ENCODE data around the gene SPDYE2B.
"Not testable (repeated sequence)": the region's sequence is repeated elsewhere in the genome, so short reads cannot be mapped to it uniquely, and the experiment has no call there.

Gene SPDYE2B

DNA sequence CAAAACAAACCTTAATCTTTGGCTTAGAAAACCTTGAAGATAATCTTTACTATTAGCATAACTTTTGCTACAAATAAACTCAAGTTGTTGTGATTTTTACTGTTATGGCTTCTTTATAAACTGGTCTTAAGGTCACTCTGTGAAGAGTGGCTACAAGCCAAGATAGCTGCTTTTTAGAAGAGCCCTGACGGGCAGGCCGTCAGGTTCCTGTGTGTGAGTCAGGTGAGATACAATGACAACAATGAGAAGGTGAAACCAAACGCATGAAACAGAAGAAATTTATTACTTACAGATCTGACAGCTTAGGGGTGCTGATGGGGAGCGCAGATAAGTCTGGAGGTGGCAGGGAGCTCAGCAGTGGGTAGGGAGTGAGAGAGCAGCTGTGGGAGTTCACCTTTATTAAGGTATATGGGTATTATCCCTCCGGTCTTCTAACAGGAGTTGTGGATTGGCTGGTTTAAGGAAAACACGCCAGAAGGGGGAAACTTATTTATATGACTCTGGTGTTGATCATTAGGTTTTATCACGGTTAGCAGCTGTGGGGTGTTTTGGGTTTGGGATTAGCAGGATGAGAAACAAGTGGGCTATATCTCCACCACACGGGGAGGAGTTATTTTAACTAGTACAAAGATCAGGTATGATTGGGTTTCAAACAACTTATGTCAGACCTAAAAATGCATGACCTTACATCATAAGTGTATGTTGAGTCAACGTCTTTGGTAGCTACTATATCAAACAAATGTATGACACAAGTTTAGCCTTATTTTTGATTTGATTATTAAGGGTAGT is 49.0 kb downstream of the SPDYE2B start:
- not testable (repeated sequence) for H3K36me3 ChIP-seq (ENCODE audit: control insufficient read depth in 1 of 2, insufficient read depth in 2 of 2, low read length in 2 of 2); H3K27ac ChIP-seq (ENCODE audit: low read depth, low read length); H3K27me3 ChIP-seq (ENCODE audit: control insufficient read depth in 1 of 2, insufficient read depth in 2 of 2, low read length in 2 of 2); H3K4me1 ChIP-seq (ENCODE audit: control insufficient read depth in 1 of 2, insufficient read depth in 2 of 2, low read length in 2 of 2); H3K9me3 ChIP-seq (ENCODE audit: control insufficient read depth in 1 of 2, low read length in 2 of 2); H3K4me3 ChIP-seq (ENCODE audit: low read depth in 1 of 2, low read length in 2 of 2); H3K9ac ChIP-seq (ENCODE audit: low read depth in 1 of 2, low read length in 2 of 2)
